Esophagus muscularis mucosa (tissue), 4 donors: ENCODE measurements around the gene S1PR2.

Source experiments
- CTCF ChIP-seq, 3 experiments: fragments of 200-600 bp in 2 of 3; fragments of 450-650 bp in 1 of 3; sonication (generic) in 2 of 3; IDR thresholded peaks; one replicate each; pipeline ENCODE4 v1.5.1; 2017 to 2019; ENCODE audit warnings: antibody characterized with exemption in 3 of 3, mild to moderate bottlenecking in 2 of 3, moderate library complexity in 1 of 3
- EP300 ChIP-seq: sonication (generic); formaldehyde crosslinking; IDR thresholded peaks from one replicate; pipeline ENCODE4 v1.6.1; 2017; ENCODE audit warnings: antibody characterized with exemption
- POLR2AphosphoS5 ChIP-seq, 2 donors: sonication (generic); formaldehyde crosslinking; IDR thresholded peaks; one replicate each; pipeline ENCODE4 v1.6.1; 2017; ENCODE audit warnings: antibody characterized with exemption in 2 of 2

GRCh38 chr19:10230173-10230860, 814 bp downstream of the S1PR2 start:
- TF ChIP-seq CTCF (IDR thresholded peaks at IDR 0.05) (no peak), POLR2AphosphoS5 (IDR thresholded peaks at IDR 0.05) (no peak), EP300 (no peak)
